Endothelial cell of umbilical vein (primary cell): ENCODE results near the gene SYK. TPM values are rescaled to one million over a fixed set of nuclear protein-coding genes. Genes with fewer than 3 reads are reported as not detected.

Experiments
- BruUV-seq: library from RNA; stranded (reverse); fragments of 400-500 nt; replicated peaks from 2 replicates; lab custom pipeline; 2021; lab: Mats Ljungman, UMichigan
- CTCF ChIA-PET: fragments of 300-600, 350-600 bp; sonication (Branson Sonifier 250); formaldehyde crosslinking; loops from one replicate; lab custom pipeline; 2021; ENCODE audit warnings: antibody characterized with exemption, inconsistent platforms; lab: Charles Lee
- POLR2A ChIA-PET: fragments of 300-600, 350-600 bp; sonication (Branson Sonifier 250); formaldehyde crosslinking; loops from one replicate; lab custom pipeline; 2021; ENCODE audit warnings: antibody characterized with exemption, inconsistent platforms; lab: Charles Lee
- DNase-seq: peaks from one replicate; pipeline ENCODE4 v3.0.0-alpha.2; 2011; ENCODE audit warnings: low read depth, low spot score
- FAIRE-seq: peaks from 2 replicates; lab custom pipeline; 2011; peaks lifted over from hg19 to GRCh38; lab: Jason Lieb, UNC
- H2AFZ ChIP-seq: 2 replicates; pipeline ENCODE4 v1.6.0; 2012; ENCODE audit warnings: low read depth, low read length, control low read depth, inconsistent platforms
- H3K27ac ChIP-seq: 2 replicates; pipeline ENCODE4 v1.5.1; 2011; ENCODE audit warnings: low read depth, mild to moderate bottlenecking, control low read depth, low read length, moderate library complexity; ENCODE audit not compliant: insufficient read depth
- H3K27me3 ChIP-seq, 2 experiments: 2 replicates each; pipeline versions ENCODE4 v1.6.0 to v1.6.1; 2011; ENCODE audit warnings: low read length in 2 of 2, mixed read lengths in 1 of 2; ENCODE audit not compliant: control insufficient read depth in 2 of 2, insufficient read depth in 2 of 2
- H3K36me3 ChIP-seq, 2 experiments: 2 replicates in 1 of 2; 3 replicates in 1 of 2; pipeline ENCODE4 v1.5.1; 2011; ENCODE audit warnings: low read length in 2 of 2, mild to moderate bottlenecking in 1 of 2, moderate library complexity in 1 of 2; ENCODE audit not compliant: control insufficient read depth in 2 of 2, insufficient read depth in 2 of 2; ENCODE audit errors: extremely low read depth in 1 of 2
- H3K4me1 ChIP-seq: 3 replicates; pipeline ENCODE4 v1.5.1; 2011; ENCODE audit warnings: mild to moderate bottlenecking, low read length; ENCODE audit not compliant: control insufficient read depth, insufficient read depth; ENCODE audit errors: extremely low read depth
- H3K4me2 ChIP-seq: 2 replicates; pipeline ENCODE4 v1.6.1; 2011; ENCODE audit warnings: low read length, control low read depth, mixed read lengths; ENCODE audit not compliant: insufficient read depth
- H3K4me3 ChIP-seq, 3 experiments: fragments of 200-600 bp in 1 of 3; sonication (generic), shearing (Covaris generic) in 1 of 3; replicated peaks in 1 of 3; 2 replicates each; pipeline ENCODE4 v1.5.1; 2011 to 2016; ENCODE audit warnings: control low read depth in 3 of 3, low read length in 3 of 3, mild to moderate bottlenecking in 2 of 3, inconsistent platforms in 1 of 3, low read depth in 1 of 3, moderate library complexity in 1 of 3; ENCODE audit not compliant: insufficient read depth in 1 of 3
- H3K79me2 ChIP-seq: 2 replicates; pipeline ENCODE4 v1.6.0; 2012; ENCODE audit warnings: low read length, inconsistent platforms; ENCODE audit not compliant: control insufficient read depth, insufficient read depth
- H3K9ac ChIP-seq: replicated peaks from 2 replicates; pipeline ENCODE3; 2011; ENCODE audit warnings: low read length, control low read depth; ENCODE audit not compliant: insufficient read depth; ENCODE audit errors: extremely low read depth
- H3K9me1 ChIP-seq: replicated peaks from 3 replicates; pipeline ENCODE4 v1.6.0; 2011; ENCODE audit warnings: mild to moderate bottlenecking, low read length; ENCODE audit not compliant: control insufficient read depth, insufficient read depth; ENCODE audit errors: extremely low read depth
- H3K9me3 ChIP-seq: replicated peaks from 2 replicates; pipeline ENCODE4 v1.5.1; 2012; ENCODE audit warnings: low read length, inconsistent platforms; ENCODE audit not compliant: control insufficient read depth, insufficient read depth
- H4K20me1 ChIP-seq: replicated peaks from 2 replicates; pipeline ENCODE3; 2011; ENCODE audit warnings: mild to moderate bottlenecking, low read length; ENCODE audit not compliant: control insufficient read depth, insufficient read depth; ENCODE audit errors: extremely low read depth
- EZH2 ChIP-seq: IDR thresholded peaks from 2 replicates; pipeline ENCODE4 v1.6.1; 2012; ENCODE audit warnings: borderline replicate concordance, low read depth, mild to moderate bottlenecking, moderate library complexity, low read length, inconsistent platforms; ENCODE audit not compliant: severe bottlenecking
- FOS ChIP-seq: IDR thresholded peaks from 2 replicates; pipeline ENCODE4 v1.6.1; 2011; ENCODE audit warnings: mild to moderate bottlenecking, low read length, moderate library complexity, borderline replicate concordance; ENCODE audit not compliant: insufficient read depth
- GATA2 ChIP-seq: IDR thresholded peaks from 2 replicates; pipeline ENCODE4 v1.7.0; 2011; ENCODE audit warnings: low read depth, mild to moderate bottlenecking, moderate library complexity, mixed read lengths, low read length; ENCODE audit not compliant: insufficient read length, insufficient read depth
- JUN ChIP-seq: IDR thresholded peaks from 2 replicates; pipeline ENCODE4 v1.6.1; 2011; ENCODE audit warnings: borderline replicate concordance, low read depth; ENCODE audit not compliant: insufficient read length, insufficient read depth
- MYC ChIP-seq: IDR thresholded peaks from one replicate; pipeline ENCODE4 v1.6.1; 2011; ENCODE audit warnings: mild to moderate bottlenecking, low read depth, low read length
- POLR2A ChIP-seq: IDR thresholded peaks from 2 replicates; pipeline ENCODE4 v1.6.1; 2012; ENCODE audit warnings: low read depth, mild to moderate bottlenecking, control low read depth, low read length
- POLR2AphosphoS5 ChIP-seq: IDR thresholded peaks from 2 replicates; pipeline ENCODE4 v1.6.1; 2012; ENCODE audit warnings: low read depth, mild to moderate bottlenecking, control low read depth, low read length, moderate library complexity; ENCODE audit not compliant: insufficient read depth
- dilution Hi-C: fragments of 300-500 bp; cut with MboI; formaldehyde crosslinking; loops from one replicate; pipeline ENCODE4 v1.15.0; 2019; ENCODE audit warnings: low sequenced_read_pairs; ENCODE audit not compliant: extremely low pct_ligation_motif_present
- intact Hi-C: fragments of 100-400 bp; cut with micrococcal nuclease; formaldehyde crosslinking; loops from one replicate; pipeline ENCODE4 v1.10.0; 2022
- polyA plus RNA-seq, 4 experiments: library from polyadenylated mRNA; depleted of rRNA in 3 of 4; stranded (reverse) in 3 of 4; unstranded in 1 of 4; fragments of >200 nt; gene quantifications; 2 replicates each; pipeline versions ENCODE4 v1.2.1 to v1.2.3, GENCODE V29; 2011 to 2012; ENCODE audit warnings: missing spikeins in 1 of 4
- total RNA-seq: library from RNA; stranded (reverse); gene quantifications from 2 replicates; pipeline ENCODE4 v1.2.3, GENCODE V29; 2021
- TF ChIP-seq, protein P1 (sequence below): IDR thresholded peaks from 2 replicates; pipeline ENCODE4 v1.6.1; 2011; ENCODE audit not compliant: insufficient read depth, insufficient read length
- TF ChIP-seq, protein P2 (sequence below), 2 donors: IDR thresholded peaks; 1 replicate in 1 of 2; 2 replicates in 1 of 2; pipeline ENCODE4 v1.5.1; 2011; ENCODE audit warnings: low read length in 2 of 2, mild to moderate bottlenecking in 2 of 2, moderate library complexity in 2 of 2, control low read depth in 1 of 2, inconsistent platforms in 1 of 2, low read depth in 1 of 2; ENCODE audit not compliant: insufficient read depth in 1 of 2; ENCODE audit errors: extremely low read depth in 1 of 2

Gene SYK
- total and polyA plus RNA-seq, 2 donors (not counting 3 experiments of a cell fraction or from before 2014, with no cell fraction given): not detected

DNA sequence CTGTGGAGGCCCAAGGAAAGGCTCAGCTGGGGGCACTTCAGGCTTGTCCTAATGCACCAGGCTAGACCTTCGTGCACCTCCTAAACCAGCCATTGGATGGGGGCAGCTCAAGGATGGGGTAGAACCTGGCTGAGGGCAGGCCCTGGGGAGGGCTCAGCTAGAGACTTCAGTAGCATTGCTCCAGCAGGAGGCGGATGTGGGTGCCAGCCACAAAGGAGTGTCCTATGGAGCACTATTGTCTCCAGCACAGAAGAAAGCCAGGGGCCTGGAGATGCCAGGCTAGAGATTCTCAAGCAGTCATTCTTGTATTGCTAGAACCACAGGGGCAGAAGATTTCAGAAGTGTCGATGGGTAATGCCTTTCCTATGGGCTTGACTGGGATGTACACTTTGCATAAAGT, 131.8 kb downstream of the SYK start:
- Histone ChIP-seq H3K4me3 (no peak overlapping the region), H3K27me3 (no peaks in the 10 kb centered on the region), H3K4me2 (no peak overlapping the region), H3K9me3 (no peaks in the 10 kb centered on the region), H2AFZ (no peak overlapping the region), H3K27ac (no peak overlapping the region), H3K9me1 (no peaks in the 10 kb centered on the region), H3K79me2 (no peaks in the 10 kb centered on the region), H3K36me3 (no peaks in the 10 kb centered on the region), H3K9ac (no peak overlapping the region), H3K4me1 (no peaks in the 10 kb centered on the region), H4K20me1 (no peaks in the 10 kb centered on the region)
- CTCF ChIA-PET: no interaction called here
- DNase-seq: no peak
- dilution Hi-C loops: no loop called here
- no peak for FAIRE-seq
- TF ChIP-seq, protein P1, sequence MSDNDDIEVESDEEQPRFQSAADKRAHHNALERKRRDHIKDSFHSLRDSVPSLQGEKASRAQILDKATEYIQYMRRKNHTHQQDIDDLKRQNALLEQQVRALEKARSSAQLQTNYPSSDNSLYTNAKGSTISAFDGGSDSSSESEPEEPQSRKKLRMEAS: no peak
- TF ChIP-seq POLR2AphosphoS5: no peak
- intact Hi-C loops: no loop called here
- BruUV-seq: no TSS peak
- POLR2A ChIA-PET: no interaction called here

DNA sequence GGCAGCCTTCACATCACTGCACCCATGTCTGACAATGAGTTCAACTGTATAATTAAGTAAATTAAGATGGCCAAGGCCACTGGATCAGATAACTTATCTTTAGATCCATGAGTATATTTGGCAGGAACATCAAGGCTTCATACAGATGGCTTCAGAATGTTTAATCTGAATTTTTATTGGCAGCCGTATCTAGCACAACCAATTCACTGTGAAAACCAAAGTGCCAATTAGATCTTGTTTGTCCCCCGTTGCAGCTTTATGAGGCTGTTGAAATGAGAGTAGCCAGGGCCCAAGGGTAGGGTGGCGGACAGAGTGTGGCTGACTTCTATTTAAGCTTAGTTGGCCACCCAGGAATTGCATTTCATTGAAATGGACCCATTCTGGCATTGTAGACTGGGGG, 137.7 kb downstream of the SYK start:
- CTCF ChIA-PET: no interaction called here
- Histone ChIP-seq H2AFZ (no peak overlapping the region), H3K36me3 (no peaks in the 10 kb centered on the region), H4K20me1 (no peaks in the 10 kb centered on the region), H3K4me3 (no peak overlapping the region), H3K79me2 (no peaks in the 10 kb centered on the region), H3K9me3 (no peaks in the 10 kb centered on the region), H3K27ac (no peak overlapping the region), H3K9ac (no peak overlapping the region), H3K27me3 (no peaks in the 10 kb centered on the region), H3K4me2 (no peak overlapping the region), H3K9me1 (no peaks in the 10 kb centered on the region), H3K4me1 (no peaks in the 10 kb centered on the region)
- BruUV-seq: no TSS peak
- intact Hi-C loops (no loop called here), dilution Hi-C loops (no loop called here)
- no peak for DNase-seq
- no peak for FAIRE-seq
- TF ChIP-seq POLR2A: no peak
- no peak for TF ChIP-seq POLR2AphosphoS5
- TF ChIP-seq, protein P2, sequence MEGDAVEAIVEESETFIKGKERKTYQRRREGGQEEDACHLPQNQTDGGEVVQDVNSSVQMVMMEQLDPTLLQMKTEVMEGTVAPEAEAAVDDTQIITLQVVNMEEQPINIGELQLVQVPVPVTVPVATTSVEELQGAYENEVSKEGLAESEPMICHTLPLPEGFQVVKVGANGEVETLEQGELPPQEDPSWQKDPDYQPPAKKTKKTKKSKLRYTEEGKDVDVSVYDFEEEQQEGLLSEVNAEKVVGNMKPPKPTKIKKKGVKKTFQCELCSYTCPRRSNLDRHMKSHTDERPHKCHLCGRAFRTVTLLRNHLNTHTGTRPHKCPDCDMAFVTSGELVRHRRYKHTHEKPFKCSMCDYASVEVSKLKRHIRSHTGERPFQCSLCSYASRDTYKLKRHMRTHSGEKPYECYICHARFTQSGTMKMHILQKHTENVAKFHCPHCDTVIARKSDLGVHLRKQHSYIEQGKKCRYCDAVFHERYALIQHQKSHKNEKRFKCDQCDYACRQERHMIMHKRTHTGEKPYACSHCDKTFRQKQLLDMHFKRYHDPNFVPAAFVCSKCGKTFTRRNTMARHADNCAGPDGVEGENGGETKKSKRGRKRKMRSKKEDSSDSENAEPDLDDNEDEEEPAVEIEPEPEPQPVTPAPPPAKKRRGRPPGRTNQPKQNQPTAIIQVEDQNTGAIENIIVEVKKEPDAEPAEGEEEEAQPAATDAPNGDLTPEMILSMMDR (IDR thresholded peaks at IDR 0.05; ENCODE audit: extremely low read depth in 1 of 2, insufficient read depth in 1 of 2, low read depth in 1 of 2, low read length in 2 of 2): no peak
- no peak for TF ChIP-seq GATA2
- TF ChIP-seq MYC: no peak
- no peak for TF ChIP-seq JUN
- no peak for TF ChIP-seq EZH2
- TF ChIP-seq FOS: no peak
- TF ChIP-seq, protein P1: no peak
- POLR2A ChIA-PET: no interaction called here
